WTC11 (cell line): ENCODE results near the gene YIPF6. TPM values are rescaled to one million over a fixed set of nuclear protein-coding genes. Genes with fewer than 3 reads are reported as not detected.

Source experiments
- total RNA-seq: library from RNA; stranded (reverse); gene quantifications from 3 replicates; pipeline ENCODE4 v1.2.3, GENCODE V29; 2021

YIPF6 gene
- total RNA-seq, 1 experiment from 2014 or later: 34.2 TPM

Other genes with a start within 250 kb of the YIPF6 start
- gene OPHN1, start 65.6 kb upstream of the YIPF6 start, total RNA-seq: 3.7 to 4.7 TPM (median 4.4 TPM) in 3 replicates
- 3.1 to 8.5 TPM (median 3.8 TPM) in 3 replicates for gene STARD8, start 148.6 kb downstream of the YIPF6 start, total RNA-seq